Nephron progenitor cell (in vitro differentiated cells): ENCODE data around the gene MAN1C1.

Source experiments
- DNase-seq: peaks from one replicate; pipeline ENCODE4 v3.0.0; 2021
- H3K27ac Mint-ChIP-seq: 2 replicates; pipeline ENCODE4 v1.8.0; 2021; ENCODE audit warnings: mild to moderate bottlenecking, moderate library complexity, mixed read lengths
- H3K27me3 Mint-ChIP-seq: 2 replicates; pipeline ENCODE4 v1.8.0; 2021; ENCODE audit warnings: mild to moderate bottlenecking, low read depth, mixed read lengths; ENCODE audit not compliant: poor library complexity
- H3K36me3 Mint-ChIP-seq: 2 replicates; pipeline ENCODE4 v1.8.0; 2021; ENCODE audit warnings: low read depth, mixed read lengths
- H3K4me1 Mint-ChIP-seq: 2 replicates; pipeline ENCODE4 v1.8.0; 2021; ENCODE audit warnings: mixed read lengths
- H3K4me3 Mint-ChIP-seq: 2 replicates; pipeline ENCODE4 v1.8.0; 2021; ENCODE audit warnings: mild to moderate bottlenecking, moderate library complexity, mixed read lengths
- H3K9me3 Mint-ChIP-seq: 2 replicates; pipeline ENCODE4 v1.8.0; 2021; ENCODE audit warnings: mild to moderate bottlenecking, moderate library complexity, mixed read lengths
- CTCF ChIP-seq: fragments of 200-600 bp; sonication (generic); IDR thresholded peaks from 2 replicates; pipeline ENCODE4 v1.5.0; 2021; ENCODE audit warnings: antibody characterized with exemption

MAN1C1 gene

DNA sequence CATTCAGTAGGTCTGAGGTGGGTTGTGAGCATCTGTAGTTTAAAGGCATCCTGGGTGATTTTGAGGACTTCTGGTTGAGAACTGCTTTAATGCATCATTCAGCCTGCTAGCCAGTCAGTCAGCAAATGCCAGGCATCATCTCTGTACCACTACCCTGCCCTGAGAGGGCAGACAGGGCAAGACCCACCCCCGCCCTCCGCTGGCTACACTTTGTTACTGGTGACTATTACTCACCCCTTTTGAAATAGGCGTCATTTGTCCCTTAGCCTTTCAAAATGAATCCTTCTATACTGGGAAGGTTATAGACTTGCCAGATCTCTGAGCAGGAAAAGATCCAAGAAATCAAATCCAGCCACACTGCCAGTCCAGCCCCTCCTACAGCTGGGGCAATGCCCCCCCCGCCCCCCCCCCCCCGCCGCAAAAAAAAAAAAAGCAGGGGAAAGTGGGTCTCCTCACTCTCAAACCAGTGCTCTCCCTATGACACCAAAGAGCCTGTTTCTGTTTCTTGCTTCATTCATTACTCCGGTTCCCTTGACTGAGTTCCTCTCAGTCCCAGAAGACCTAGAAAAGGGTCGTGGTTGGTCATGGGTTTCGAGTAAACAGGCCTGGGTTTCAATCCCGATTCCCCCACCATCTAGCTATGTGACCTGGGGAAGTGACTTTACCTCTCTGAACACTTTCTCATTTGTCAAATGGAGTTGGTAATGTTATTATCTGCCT lies 187.8 kb downstream of the MAN1C1 start:
- peak overlapping the region; percentile 53 for H3K4me3 Mint-ChIP-seq

GRCh38 chr1:25804964-25805862 lies 188.6 kb downstream of the MAN1C1 start:
- TF ChIP-seq CTCF, result no peak
- no peak overlapping the region for H3K27ac Mint-ChIP-seq
- H3K4me3 Mint-ChIP-seq, result peak overlapping the region; percentile 53
- DNase-seq, result no peak
- peaks cover 48% of the 10 kb centered on the region for H3K4me1 Mint-ChIP-seq
- peaks cover 8% of the 10 kb centered on the region for H3K27me3 Mint-ChIP-seq
- peaks cover 18% of the 10 kb centered on the region for H3K36me3 Mint-ChIP-seq
- H3K9me3 Mint-ChIP-seq, result no peaks in the 10 kb centered on the region

More for the DNA sequence above, 187.8 kb downstream of the MAN1C1 start:
- no peak for DNase-seq
- Mint-ChIP-seq H3K4me1 (peaks cover 44% of the 10 kb centered on the region), H3K9me3 (no peaks in the 10 kb centered on the region), H3K36me3 (peaks cover 18% of the 10 kb centered on the region), H3K27me3 (peaks cover 8% of the 10 kb centered on the region), H3K27ac (peak overlapping the region; percentile 75)
- TF ChIP-seq CTCF, result no peak

- peaks cover 43% of the 10 kb centered on the region for H3K4me1 Mint-ChIP-seq
- no peak overlapping the region for H3K4me3 Mint-ChIP-seq
- DNase-seq, result no peak
- no peaks in the 10 kb centered on the region for H3K9me3 Mint-ChIP-seq
- TF ChIP-seq CTCF, result no peak
- H3K27ac Mint-ChIP-seq, result no peak overlapping the region
- H3K27me3 Mint-ChIP-seq, result peaks cover 3% of the 10 kb centered on the region
- H3K36me3 Mint-ChIP-seq, result peaks cover 18% of the 10 kb centered on the region
Observed at GRCh38 chr1:25805863-25806225, 189.3 kb downstream of the MAN1C1 start.

DNA sequence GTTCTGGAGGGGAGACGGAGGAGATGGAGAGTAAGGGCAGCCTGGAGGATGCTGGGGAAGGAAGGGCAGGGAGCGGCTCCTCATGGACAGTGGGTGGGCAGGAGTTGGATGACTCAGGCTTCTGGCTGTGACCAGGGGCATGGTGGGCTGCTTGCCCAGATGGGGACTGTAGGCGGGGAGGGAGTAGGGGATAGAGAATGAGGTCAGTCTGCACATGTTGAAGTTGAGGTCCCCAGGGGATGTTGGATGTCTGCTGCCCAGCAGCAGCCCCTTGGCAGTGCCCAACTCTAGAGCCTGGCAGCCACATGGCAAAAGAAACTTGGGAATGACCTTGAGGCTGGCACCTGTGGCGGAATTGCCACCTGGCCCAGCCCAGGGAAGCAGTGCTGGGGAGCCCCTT lies 189.8 kb downstream of the MAN1C1 start:
- peaks cover 3% of the 10 kb centered on the region for H3K27me3 Mint-ChIP-seq
- H3K27ac Mint-ChIP-seq, result no peak overlapping the region
- peaks cover 39% of the 10 kb centered on the region for H3K4me1 Mint-ChIP-seq
- TF ChIP-seq CTCF, result no peak
- no peaks in the 10 kb centered on the region for H3K9me3 Mint-ChIP-seq
- H3K4me3 Mint-ChIP-seq, result no peak overlapping the region
- H3K36me3 Mint-ChIP-seq, result peaks cover 18% of the 10 kb centered on the region
- DNase-seq, result no peak

DNA sequence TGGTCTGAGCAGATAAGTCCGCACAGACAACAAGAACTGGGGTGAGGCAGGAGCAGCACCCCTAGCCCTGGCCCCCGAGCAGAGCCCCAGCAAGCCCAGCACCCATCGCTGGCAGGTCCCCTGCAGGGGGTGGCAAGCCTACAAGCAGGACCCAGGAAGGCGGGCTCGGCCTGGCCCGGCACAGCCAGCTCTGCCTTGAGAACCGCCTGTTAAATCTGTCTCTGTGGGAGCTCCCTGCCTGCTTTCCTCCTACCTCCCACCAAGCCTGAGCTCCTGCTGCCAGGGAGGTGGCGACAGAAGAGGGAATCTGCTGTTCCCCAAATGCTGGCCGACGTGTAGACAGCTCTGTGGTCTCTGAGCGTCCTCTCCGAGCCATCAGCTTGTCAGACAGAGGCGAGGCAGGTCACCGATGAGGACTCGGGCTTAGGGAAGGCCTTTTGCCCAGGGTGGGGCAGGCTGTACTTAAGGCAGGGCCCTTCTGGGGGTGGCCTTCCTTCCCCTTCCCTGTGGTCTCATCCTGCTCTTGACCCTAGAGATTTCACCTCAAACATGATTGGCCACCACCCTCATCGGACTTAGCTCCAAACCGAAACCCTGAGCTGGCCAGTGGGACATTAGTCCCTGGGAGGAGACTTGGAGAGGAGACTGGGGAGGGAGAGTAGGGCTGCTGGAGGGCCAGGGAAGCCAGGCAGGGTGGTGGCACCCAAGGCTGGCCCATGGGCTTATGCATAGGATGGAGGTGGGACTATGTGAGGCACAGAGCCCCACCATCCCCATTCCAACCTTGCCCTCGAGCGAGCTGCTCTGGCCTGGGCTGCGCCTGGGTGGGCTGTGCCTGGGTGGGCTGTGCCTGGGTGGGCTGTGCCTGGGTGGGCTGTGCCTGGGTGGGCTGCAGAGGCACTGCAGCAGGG lies 191.1 kb downstream of the MAN1C1 start:
- H3K4me1 Mint-ChIP-seq, result peaks cover 32% of the 10 kb centered on the region
- no peak for TF ChIP-seq CTCF
- H3K9me3 Mint-ChIP-seq, result no peaks in the 10 kb centered on the region
- H3K27me3 Mint-ChIP-seq, result peaks cover 3% of the 10 kb centered on the region
- no peak for DNase-seq
- no peak overlapping the region for H3K27ac Mint-ChIP-seq
- H3K4me3 Mint-ChIP-seq, result no peak overlapping the region
- peaks cover 18% of the 10 kb centered on the region for H3K36me3 Mint-ChIP-seq
